Transverse colon (tissue), 3 donors: ENCODE measurements around the gene FCHSD2.

Source experiments
- CTCF ChIP-seq, 5 experiments: fragments of 200-600 bp in 3 of 5; fragments of 450-650 bp in 2 of 5; sonication (generic) in 3 of 5; IDR thresholded peaks; 1 replicate in 2 of 5; 2 replicates in 3 of 5; pipeline ENCODE4 v1.5.1; 2016 to 2017; ENCODE audit warnings: antibody characterized with exemption in 5 of 5, inconsistent platforms in 3 of 5, mild to moderate bottlenecking in 2 of 5, moderate library complexity in 1 of 5
- POLR2A ChIP-seq: fragments of 450-650 bp; IDR thresholded peaks from one replicate; pipeline ENCODE4 v1.6.1; 2016; ENCODE audit warnings: antibody characterized with exemption, mild to moderate bottlenecking, moderate library complexity

GRCh38 chr11:73078631-73079030, 63.5 kb downstream of the FCHSD2 start:
- TF ChIP-seq POLR2A = no peak
- TF ChIP-seq CTCF (IDR thresholded peaks at IDR 0.05) = no peak
